GM10266 (cell line): ENCODE results near the gene ITPA.

ENCODE experiments used
- DNase-seq: peaks from one replicate; pipeline ENCODE4 v3.0.0; 2012; ENCODE audit errors: extremely low spot score
- CTCF ChIP-seq: IDR thresholded peaks from 2 replicates; pipeline ENCODE4 v1.5.1; 2012; ENCODE audit warnings: mild to moderate bottlenecking, low read depth; ENCODE audit not compliant: control insufficient read depth, insufficient read depth; ENCODE audit errors: missing control alignments

ITPA gene

GRCh38 chr20:3228750-3229032 is 19.4 kb downstream of the ITPA start:
- DNase-seq: no peak
- TF ChIP-seq CTCF: no peak

- DNase-seq: no peak
- TF ChIP-seq CTCF: no peak
Measured at GRCh38 chr20:3229158-3229557, 19.9 kb downstream of the ITPA start.

GRCh38 chr20:3229798-3230197 is 20.5 kb downstream of the ITPA start:
- no peak for TF ChIP-seq CTCF
- DNase-seq: no peak

- DNase-seq: no peak
- TF ChIP-seq CTCF: no peak
Measured at GRCh38 chr20:3231116-3231515, 21.8 kb downstream of the ITPA start.

GRCh38 chr20:3231889-3232588 is 22.7 kb downstream of the ITPA start:
- TF ChIP-seq CTCF: no peak
- DNase-seq: no peak

- DNase-seq: no peak
- no peak for TF ChIP-seq CTCF
Measured at GRCh38 chr20:3233131-3233990, 24.1 kb downstream of the ITPA start.

GRCh38 chr20:3233991-3234498 is 24.7 kb downstream of the ITPA start:
- no peak for DNase-seq
- TF ChIP-seq CTCF: no peak
